ENCODE data around the gene CRTAC1. TPM values are rescaled to one million over a fixed set of nuclear protein-coding genes. Genes with fewer than 3 reads are reported as not detected.
A peak's percentile ranks its signal among the peaks of the same experiment; 100 is the strongest.

CRTAC1 gene
- total RNA-seq, 1 donor: not detected

DNA sequence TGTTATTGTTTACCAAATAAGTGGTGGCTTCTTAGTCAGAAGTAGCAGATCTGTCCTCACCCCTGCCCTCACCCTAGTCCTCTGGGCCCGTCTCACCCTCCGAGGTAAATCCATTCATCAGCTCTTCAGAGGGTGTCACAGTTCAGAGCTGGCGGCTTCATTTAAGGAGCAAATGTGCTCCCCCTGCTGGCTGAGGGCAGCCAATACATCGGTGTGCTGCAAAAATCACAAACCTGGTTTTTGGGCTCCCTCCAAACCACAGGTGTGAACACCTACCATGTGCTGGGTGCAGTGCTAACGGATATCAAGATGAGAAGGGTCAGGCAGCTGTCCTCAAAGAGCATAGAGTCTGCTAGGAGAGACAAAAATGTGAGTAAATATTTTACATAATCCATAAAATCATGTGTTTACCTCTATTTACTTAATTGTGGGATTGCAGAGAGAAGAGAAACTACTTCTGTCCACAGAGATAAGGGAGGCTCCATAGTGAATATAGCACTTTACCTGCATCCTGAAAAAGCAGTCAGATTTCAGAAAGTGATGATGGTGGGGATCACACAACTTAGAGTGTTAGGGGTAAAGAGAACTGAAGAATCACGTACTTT is 15.5 kb upstream of the CRTAC1 start:
- H3K4me3 ChIP-seq (ENCODE audit: insufficient read depth, low read length): no peak overlapping the region
- TF ChIP-seq, protein P1, sequence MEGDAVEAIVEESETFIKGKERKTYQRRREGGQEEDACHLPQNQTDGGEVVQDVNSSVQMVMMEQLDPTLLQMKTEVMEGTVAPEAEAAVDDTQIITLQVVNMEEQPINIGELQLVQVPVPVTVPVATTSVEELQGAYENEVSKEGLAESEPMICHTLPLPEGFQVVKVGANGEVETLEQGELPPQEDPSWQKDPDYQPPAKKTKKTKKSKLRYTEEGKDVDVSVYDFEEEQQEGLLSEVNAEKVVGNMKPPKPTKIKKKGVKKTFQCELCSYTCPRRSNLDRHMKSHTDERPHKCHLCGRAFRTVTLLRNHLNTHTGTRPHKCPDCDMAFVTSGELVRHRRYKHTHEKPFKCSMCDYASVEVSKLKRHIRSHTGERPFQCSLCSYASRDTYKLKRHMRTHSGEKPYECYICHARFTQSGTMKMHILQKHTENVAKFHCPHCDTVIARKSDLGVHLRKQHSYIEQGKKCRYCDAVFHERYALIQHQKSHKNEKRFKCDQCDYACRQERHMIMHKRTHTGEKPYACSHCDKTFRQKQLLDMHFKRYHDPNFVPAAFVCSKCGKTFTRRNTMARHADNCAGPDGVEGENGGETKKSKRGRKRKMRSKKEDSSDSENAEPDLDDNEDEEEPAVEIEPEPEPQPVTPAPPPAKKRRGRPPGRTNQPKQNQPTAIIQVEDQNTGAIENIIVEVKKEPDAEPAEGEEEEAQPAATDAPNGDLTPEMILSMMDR (IDR thresholded peaks at IDR 0.05; ENCODE audit: extremely low read depth, low read depth, low read length): peak; percentile 93
- H3K9me3 ChIP-seq (ENCODE audit: low read depth, low read length): no peaks in the 10 kb centered on the region
- H3K36me3 ChIP-seq (ENCODE audit: insufficient read depth, low read length): no peaks in the 10 kb centered on the region
- no peaks in the 10 kb centered on the region for H3K4me1 ChIP-seq (ENCODE audit: insufficient read depth, low read length)
- H3K4me2 ChIP-seq (ENCODE audit: insufficient read depth, low read length): no peak overlapping the region
- no peak overlapping the region for H3K27ac ChIP-seq (ENCODE audit: low read depth, low read length)
- no peak for DNase-seq (ENCODE audit: insufficient read length, low spot score, missing footprints)
- H2AFZ ChIP-seq (ENCODE audit: low read length): no peak overlapping the region
- peaks cover 28% of the 10 kb centered on the region for H3K27me3 ChIP-seq (ENCODE audit: insufficient read depth, low read length)
- no peaks in the 10 kb centered on the region for H4K20me1 ChIP-seq (ENCODE audit: insufficient read depth, low read length)
- no peaks in the 10 kb centered on the region for H3K79me2 ChIP-seq (ENCODE audit: insufficient read depth, low read length)

GRCh38 chr10:98041352-98042043 is 11.1 kb upstream of the CRTAC1 start:
- H3K27me3 ChIP-seq (ENCODE audit: insufficient read depth, low read length): peaks cover 45% of the 10 kb centered on the region
- H3K36me3 ChIP-seq (ENCODE audit: insufficient read depth, low read length): no peaks in the 10 kb centered on the region
- no peaks in the 10 kb centered on the region for H3K4me1 ChIP-seq (ENCODE audit: insufficient read depth, low read length)
- H3K4me2 ChIP-seq (ENCODE audit: insufficient read depth, low read length): no peak overlapping the region
- H3K4me3 ChIP-seq (ENCODE audit: insufficient read depth, low read length): no peak overlapping the region
- peak; percentile 92 for DNase-seq (ENCODE audit: insufficient read length, low spot score, missing footprints)
- H4K20me1 ChIP-seq (ENCODE audit: insufficient read depth, low read length): no peaks in the 10 kb centered on the region
- no peaks in the 10 kb centered on the region for H3K79me2 ChIP-seq (ENCODE audit: insufficient read depth, low read length)
- H2AFZ ChIP-seq (ENCODE audit: low read length): no peak overlapping the region
- H3K9me3 ChIP-seq (ENCODE audit: low read depth, low read length): no peaks in the 10 kb centered on the region
- no peak overlapping the region for H3K27ac ChIP-seq (ENCODE audit: low read depth, low read length)
- TF ChIP-seq, protein P1 (IDR thresholded peaks at IDR 0.05; ENCODE audit: extremely low read depth, low read depth, low read length): peak; percentile 77

DNA sequence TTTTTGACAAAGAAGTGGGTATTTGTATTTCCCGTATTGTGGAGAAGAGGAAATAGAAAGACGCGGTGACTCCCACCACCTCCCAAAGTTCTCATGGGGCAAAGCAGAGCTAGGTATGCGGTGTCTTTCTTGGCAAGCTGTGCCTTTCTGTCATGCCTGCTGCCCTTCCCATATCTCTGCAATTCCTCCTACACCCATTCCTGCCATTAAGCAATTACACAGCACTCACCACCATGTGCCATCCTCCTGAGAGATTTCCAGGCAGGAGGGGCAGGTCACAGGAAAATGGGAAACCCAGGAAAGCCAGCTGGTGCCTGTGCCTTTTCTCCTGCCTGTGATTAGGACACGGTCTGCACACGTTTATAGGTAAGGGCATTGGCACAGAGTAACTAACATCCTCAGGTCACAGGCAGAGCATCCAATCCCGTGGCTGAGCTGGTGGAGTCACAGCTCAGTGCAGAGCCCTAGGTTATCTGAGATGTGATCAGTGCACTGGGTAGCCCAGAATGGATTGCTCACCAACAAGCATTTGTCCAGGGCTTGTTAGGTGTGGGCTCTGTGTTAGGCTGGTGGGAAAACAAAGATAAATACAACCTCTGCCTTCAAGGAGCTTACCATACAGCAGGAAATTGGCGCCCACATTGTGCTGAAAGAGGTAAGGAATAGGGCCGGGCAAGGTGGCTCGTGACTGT is 9.4 kb upstream of the CRTAC1 start:
- H3K4me1 ChIP-seq (ENCODE audit: insufficient read depth, low read length): no peaks in the 10 kb centered on the region
- no peaks in the 10 kb centered on the region for H4K20me1 ChIP-seq (ENCODE audit: insufficient read depth, low read length)
- H3K4me2 ChIP-seq (ENCODE audit: insufficient read depth, low read length): no peak overlapping the region
- H3K27ac ChIP-seq (ENCODE audit: low read depth, low read length): no peak overlapping the region
- no peaks in the 10 kb centered on the region for H3K79me2 ChIP-seq (ENCODE audit: insufficient read depth, low read length)
- H3K4me3 ChIP-seq (ENCODE audit: insufficient read depth, low read length): no peak overlapping the region
- no peak for DNase-seq (ENCODE audit: insufficient read length, low spot score, missing footprints)
- no peaks in the 10 kb centered on the region for H3K36me3 ChIP-seq (ENCODE audit: insufficient read depth, low read length)
- peaks cover 41% of the 10 kb centered on the region for H3K27me3 ChIP-seq (ENCODE audit: insufficient read depth, low read length)
- H3K9me3 ChIP-seq (ENCODE audit: low read depth, low read length): no peaks in the 10 kb centered on the region
- H2AFZ ChIP-seq (ENCODE audit: low read length): no peak overlapping the region
- TF ChIP-seq, protein P1 (IDR thresholded peaks at IDR 0.05; ENCODE audit: extremely low read depth, low read depth, low read length): no peak

DNA sequence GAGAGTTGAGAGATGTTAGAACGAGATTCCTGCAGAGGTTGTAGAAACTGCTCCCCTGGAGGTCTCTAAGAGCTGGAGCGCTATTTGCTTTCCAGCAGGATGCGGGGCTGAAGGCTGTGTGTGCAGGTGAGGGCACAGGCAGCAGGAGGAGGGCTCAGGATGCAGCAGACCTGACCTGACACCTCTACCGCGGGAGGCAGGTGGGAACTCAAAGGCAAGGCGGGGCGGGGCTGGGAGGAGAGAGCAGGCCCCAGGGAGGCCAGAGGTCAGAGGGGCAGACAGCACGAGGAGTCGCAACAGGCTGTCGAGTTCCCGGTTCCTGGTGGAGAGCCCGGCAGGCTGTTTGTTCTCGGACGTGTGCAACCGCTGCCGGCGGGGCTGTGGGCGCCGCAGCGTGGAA is 7.9 kb upstream of the CRTAC1 start:
- Histone ChIP-seq H3K36me3 (ENCODE audit: insufficient read depth, low read length) (no peaks in the 10 kb centered on the region), H3K4me3 (ENCODE audit: insufficient read depth, low read length) (no peak overlapping the region), H3K79me2 (ENCODE audit: insufficient read depth, low read length) (no peaks in the 10 kb centered on the region), H3K27ac (ENCODE audit: low read depth, low read length) (no peak overlapping the region), H3K27me3 (ENCODE audit: insufficient read depth, low read length) (peaks cover 39% of the 10 kb centered on the region), H2AFZ (ENCODE audit: low read length) (no peak overlapping the region), H3K4me2 (ENCODE audit: insufficient read depth, low read length) (no peak overlapping the region), H3K4me1 (ENCODE audit: insufficient read depth, low read length) (no peaks in the 10 kb centered on the region), H3K9me3 (ENCODE audit: low read depth, low read length) (no peaks in the 10 kb centered on the region), H4K20me1 (ENCODE audit: insufficient read depth, low read length) (no peaks in the 10 kb centered on the region)
- TF ChIP-seq, protein P1 (IDR thresholded peaks at IDR 0.05; ENCODE audit: extremely low read depth, low read depth, low read length): no peak
- DNase-seq (ENCODE audit: insufficient read length, low spot score, missing footprints): no peak

Data from osteoblast (primary cell).